Gastroesophageal sphincter (tissue), 4 donors: Measurements from ENCODE around the gene PAM16. TPM values are rescaled to one million over a fixed set of nuclear protein-coding genes. Genes with fewer than 3 reads are reported as not detected.

Source experiments
- ATAC-seq: fragments of 150-250 bp; one replicate; pipeline ENCODE4 v1.9.1; 2016; ENCODE audit warnings: mild to moderate bottlenecking, moderate library complexity
- H3K27ac ChIP-seq, 4 donors: fragments of 200-600 bp; sonication (generic) in 3 of 4; 1 replicate in 3 of 4; 2 replicates in 1 of 4; pipeline ENCODE4 v1.5.1; 2016 to 2019
- H3K27me3 ChIP-seq: fragments of 200-600 bp; sonication (generic); one replicate; pipeline ENCODE4 v1.5.1; 2019
- H3K36me3 ChIP-seq, 2 donors: fragments of 200-600 bp; sonication (generic); one replicate each; pipeline ENCODE4 v1.5.1; 2019; ENCODE audit warnings: control low read depth in 1 of 2
- H3K4me1 ChIP-seq, 3 donors: fragments of 200-600 bp; sonication (generic); 1 replicate in 2 of 3; 2 replicates in 1 of 3; pipeline ENCODE4 v1.5.1; 2016 to 2019; ENCODE audit warnings: control low read depth in 2 of 3
- H3K4me3 ChIP-seq, 2 donors: fragments of 200-600 bp; sonication (generic); one replicate each; pipeline ENCODE4 v1.5.1; 2019; ENCODE audit warnings: mild to moderate bottlenecking in 1 of 2, moderate library complexity in 1 of 2
- H3K9me3 ChIP-seq, 3 donors: fragments of 200-600 bp; sonication (generic); one replicate each; pipeline ENCODE4 v1.5.1; 2017 to 2019; ENCODE audit warnings: control low read depth in 2 of 3
- EP300 ChIP-seq: sonication (generic); formaldehyde crosslinking; IDR thresholded peaks from one replicate; pipeline ENCODE4 v1.6.1; 2017; ENCODE audit warnings: antibody characterized with exemption, mild to moderate bottlenecking
- POLR2A ChIP-seq, 2 donors: fragments of 450-650 bp; IDR thresholded peaks; one replicate each; pipeline ENCODE4 v1.6.1; 2017; ENCODE audit warnings: antibody characterized with exemption in 2 of 2, mild to moderate bottlenecking in 2 of 2, moderate library complexity in 1 of 2
- POLR2AphosphoS5 ChIP-seq: sonication (generic); formaldehyde crosslinking; IDR thresholded peaks from one replicate; pipeline ENCODE4 v1.6.1; 2017; ENCODE audit warnings: antibody characterized with exemption
- WGBS, 2 donors: methylation state at CpG; one replicate each; pipeline ENCODE4 v1.1.5; 2018; ENCODE audit warnings: low coverage in 1 of 2; 5-methylcytosine and 5-hydroxymethylcytosine counted together
- total RNA-seq, 4 donors: library from RNA; depleted of rRNA; stranded (reverse); fragments of >200 nt; gene quantifications; one replicate each; pipeline ENCODE4 v1.1.0, GENCODE V29; 2016
- TF ChIP-seq, protein P1 (sequence below), 4 experiments: fragments of 200-600 bp in 2 of 4; fragments of 450-650 bp in 2 of 4; sonication (generic) in 1 of 4; IDR thresholded peaks; one replicate each; pipeline ENCODE4 v1.5.1; 2017 to 2019; ENCODE audit warnings: antibody characterized with exemption in 4 of 4, mild to moderate bottlenecking in 2 of 4, moderate library complexity in 2 of 4

The PAM16 gene
- total RNA-seq, 4 donors from 2014 or later = 26.0 to 37.3 (median 34.7) TPM

DNA sequence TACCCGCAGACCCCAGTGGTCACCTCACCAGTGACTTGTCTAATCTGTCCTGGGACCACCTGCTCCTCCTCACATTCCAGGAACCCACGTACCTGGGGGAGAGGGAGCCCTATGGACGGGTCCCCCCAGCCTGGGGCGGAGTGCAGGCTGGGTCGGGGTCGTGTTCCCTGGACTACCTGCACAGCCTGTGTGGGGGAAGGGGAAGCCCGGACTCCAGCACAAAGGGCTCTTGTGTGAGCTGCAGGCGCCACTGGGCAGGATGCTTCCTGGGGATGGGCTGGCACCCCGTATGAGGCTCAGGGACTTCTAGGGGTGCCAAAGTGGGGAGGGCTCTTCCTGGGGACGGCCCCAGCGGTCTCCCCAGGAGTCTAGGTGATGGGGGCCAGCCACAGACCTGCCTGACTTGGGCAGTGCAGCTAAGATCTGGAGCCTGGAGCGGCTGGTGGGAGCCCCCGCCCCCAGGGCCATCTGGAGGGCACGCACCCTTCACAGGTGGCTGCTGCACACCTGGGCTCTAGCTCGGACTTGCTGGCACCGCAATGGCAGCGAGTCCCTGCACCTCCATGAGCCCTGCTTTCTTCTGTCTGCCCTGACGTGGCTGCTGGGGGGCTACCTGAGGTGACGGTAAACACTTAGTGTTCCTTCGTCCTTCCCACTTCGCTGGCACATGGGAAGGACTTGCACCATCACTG lies 28.0 kb upstream of the PAM16 start:
- Histone ChIP-seq H3K4me1 (peaks cover 3 to 78% (median 47%) of the 10 kb centered on the region in 3 donors), H3K9me3 (no peaks in the 10 kb centered on the region), H3K36me3 (peaks cover 0 to 40% of the 10 kb centered on the region in 2 donors), H3K27me3 (no peaks in the 10 kb centered on the region), H3K4me3 (no peak overlapping the region), H3K27ac (peak overlapping the region in 3 of 4 donors; percentile 88 to 91 (median 89))
- TF ChIP-seq POLR2AphosphoS5 (no peak), EP300 (no peak)
- TF ChIP-seq, protein P1, sequence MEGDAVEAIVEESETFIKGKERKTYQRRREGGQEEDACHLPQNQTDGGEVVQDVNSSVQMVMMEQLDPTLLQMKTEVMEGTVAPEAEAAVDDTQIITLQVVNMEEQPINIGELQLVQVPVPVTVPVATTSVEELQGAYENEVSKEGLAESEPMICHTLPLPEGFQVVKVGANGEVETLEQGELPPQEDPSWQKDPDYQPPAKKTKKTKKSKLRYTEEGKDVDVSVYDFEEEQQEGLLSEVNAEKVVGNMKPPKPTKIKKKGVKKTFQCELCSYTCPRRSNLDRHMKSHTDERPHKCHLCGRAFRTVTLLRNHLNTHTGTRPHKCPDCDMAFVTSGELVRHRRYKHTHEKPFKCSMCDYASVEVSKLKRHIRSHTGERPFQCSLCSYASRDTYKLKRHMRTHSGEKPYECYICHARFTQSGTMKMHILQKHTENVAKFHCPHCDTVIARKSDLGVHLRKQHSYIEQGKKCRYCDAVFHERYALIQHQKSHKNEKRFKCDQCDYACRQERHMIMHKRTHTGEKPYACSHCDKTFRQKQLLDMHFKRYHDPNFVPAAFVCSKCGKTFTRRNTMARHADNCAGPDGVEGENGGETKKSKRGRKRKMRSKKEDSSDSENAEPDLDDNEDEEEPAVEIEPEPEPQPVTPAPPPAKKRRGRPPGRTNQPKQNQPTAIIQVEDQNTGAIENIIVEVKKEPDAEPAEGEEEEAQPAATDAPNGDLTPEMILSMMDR (IDR thresholded peaks at IDR 0.05) = no peak
- 97 to 100% methylated on average over 4 to 6 of the region's 21 CpGs for WGBS, 2 donors
- ATAC-seq = no peak

DNA sequence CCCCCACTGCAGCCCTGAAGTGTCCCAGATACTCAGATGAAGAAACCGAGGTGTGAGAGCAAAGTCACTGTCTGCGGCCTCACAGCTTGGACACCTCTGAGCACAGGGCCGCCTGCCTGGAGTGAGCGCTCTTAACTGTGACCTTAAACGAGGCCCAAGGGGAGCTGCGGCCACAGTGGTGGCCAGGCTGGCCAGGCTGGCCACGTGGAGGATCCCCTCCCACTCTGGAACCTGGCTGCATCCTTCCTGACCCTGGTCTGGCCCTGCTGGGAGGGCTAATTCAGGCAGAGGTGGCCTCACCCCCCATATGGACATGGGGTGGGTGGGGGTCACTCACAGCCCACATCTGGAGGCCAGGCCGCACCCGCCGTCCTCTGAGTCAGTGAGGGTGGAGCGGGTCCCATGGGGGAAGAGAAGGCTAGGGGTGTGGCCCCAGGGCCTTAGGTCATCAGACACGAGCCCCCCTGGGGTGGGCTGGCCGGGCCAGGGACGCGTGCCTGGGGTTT lies 27.1 kb upstream of the PAM16 start:
- peak overlapping the region in 3 of 4 donors; percentile 88 to 91 (median 89) for H3K27ac ChIP-seq
- H3K9me3 ChIP-seq = no peaks in the 10 kb centered on the region
- H3K36me3 ChIP-seq = peaks cover 0 to 30% of the 10 kb centered on the region in 2 donors
- peaks cover 3 to 83% (median 52%) of the 10 kb centered on the region in 3 donors for H3K4me1 ChIP-seq
- no peaks in the 10 kb centered on the region for H3K27me3 ChIP-seq
- H3K4me3 ChIP-seq = no peak overlapping the region
- peak; percentile 10 for ATAC-seq
- 76% methylated on average over 4 of the region's 15 CpGs; no CpG with 5 or more reads in 1 of the 2 donors for WGBS, 2 donors
- TF ChIP-seq, protein P1 (IDR thresholded peaks at IDR 0.05) = no peak
- peak; percentile 33 for TF ChIP-seq POLR2AphosphoS5

DNA sequence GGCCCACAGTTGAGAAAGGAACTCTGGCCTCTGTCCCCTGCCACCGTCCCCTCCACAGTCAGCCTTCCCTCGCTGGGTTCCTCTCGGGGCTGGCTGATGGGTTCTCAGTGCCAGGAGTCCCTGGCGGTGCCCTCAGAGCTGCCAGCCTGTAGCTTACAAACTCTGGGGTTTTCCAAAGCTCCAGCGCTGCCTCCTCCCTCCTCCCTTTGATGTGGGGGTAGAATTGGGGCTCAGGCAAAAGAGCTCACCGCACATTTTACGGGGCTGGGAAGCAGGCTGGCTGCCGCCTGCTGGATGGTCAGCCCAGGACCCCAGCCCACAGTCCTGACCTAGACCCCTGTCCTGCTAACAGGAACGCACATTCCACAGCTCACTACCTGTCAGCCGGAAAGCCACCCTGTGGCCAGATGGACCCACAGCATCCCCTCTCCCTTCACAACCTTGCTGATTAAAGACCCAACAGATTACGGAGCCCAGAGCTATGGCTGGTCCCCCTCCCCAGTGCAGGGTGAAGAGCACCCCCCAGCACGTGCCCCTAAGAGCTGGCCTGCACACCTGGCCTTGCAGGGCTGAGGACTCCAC lies 26.5 kb upstream of the PAM16 start:
- WGBS, 2 donors = 40 to 83% methylated on average over 1 of the region's 12 CpGs
- TF ChIP-seq EP300 = no peak
- TF ChIP-seq POLR2A (IDR thresholded peaks at IDR 0.05) = no peak
- no peak for TF ChIP-seq POLR2AphosphoS5
- TF ChIP-seq, protein P1 (IDR thresholded peaks at IDR 0.05) = no peak
- no peaks in the 10 kb centered on the region for H3K9me3 ChIP-seq
- peaks cover 0 to 25% of the 10 kb centered on the region in 2 donors for H3K36me3 ChIP-seq
- H3K27me3 ChIP-seq = no peaks in the 10 kb centered on the region
- peak overlapping the region in 3 of 4 donors; percentile 88 to 91 (median 89) for H3K27ac ChIP-seq
- no peak for ATAC-seq
- H3K4me3 ChIP-seq = no peak overlapping the region
- H3K4me1 ChIP-seq = peaks cover 3 to 88% (median 57%) of the 10 kb centered on the region in 3 donors

DNA sequence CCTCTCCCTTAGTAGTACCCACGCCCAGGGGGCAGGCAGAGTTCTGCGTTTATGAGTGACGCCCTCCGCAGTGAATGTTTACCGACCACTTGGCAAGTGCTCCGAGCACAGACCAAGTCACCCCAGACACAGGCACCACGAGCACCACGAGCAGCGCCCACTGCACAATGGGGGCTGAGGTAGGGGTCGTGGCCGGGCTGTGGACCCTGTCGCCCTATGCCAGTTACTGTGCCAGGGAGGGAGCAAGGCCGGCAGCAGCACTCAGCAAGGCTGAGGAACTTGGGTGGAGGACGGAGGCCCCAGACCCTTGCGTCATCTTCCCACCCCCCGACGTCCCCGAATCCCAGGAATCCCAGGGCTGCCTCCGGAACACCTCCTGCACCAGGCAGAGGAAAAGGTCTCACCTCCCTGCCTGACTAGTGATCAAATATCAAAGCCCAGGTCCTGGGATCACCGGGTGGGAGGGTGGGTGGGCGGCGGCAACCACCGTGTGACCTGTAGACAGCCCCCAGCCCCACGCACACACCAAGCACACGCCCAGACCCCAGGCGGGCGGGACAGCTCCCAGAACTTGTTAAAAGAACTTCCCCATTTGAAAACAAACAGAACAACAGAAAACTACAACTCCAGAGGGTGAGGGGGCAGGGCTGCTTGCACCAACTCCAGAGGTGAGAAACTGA lies 25.9 kb upstream of the PAM16 start:
- TF ChIP-seq POLR2A (IDR thresholded peaks at IDR 0.05) = no peak
- TF ChIP-seq EP300 = no peak
- TF ChIP-seq, protein P1 (IDR thresholded peaks at IDR 0.05) = no peak
- TF ChIP-seq POLR2AphosphoS5 = no peak
- ATAC-seq = no peak
- Histone ChIP-seq H3K9me3 (no peaks in the 10 kb centered on the region), H3K27ac (peak overlapping the region in 3 of 4 donors; percentile 88 to 91 (median 89)), H3K36me3 (peaks cover 0 to 19% of the 10 kb centered on the region in 2 donors), H3K27me3 (no peaks in the 10 kb centered on the region), H3K4me1 (peaks cover 3 to 95% (median 63%) of the 10 kb centered on the region in 3 donors), H3K4me3 (peak overlapping the region in 1 of 2 donors; percentile 21)
- WGBS, 2 donors = 40% methylated on average over 1 of the region's 27 CpGs; no CpG with 5 or more reads in 1 of the 2 donors
